HL-60 (cell line): ENCODE measurements around the gene INO80.

Experiments
- CTCF ChIP-seq: IDR thresholded peaks from one replicate; pipeline ENCODE4 v1.5.1; 2011; ENCODE audit warnings: low read length, control low read depth, inconsistent platforms; ENCODE audit not compliant: insufficient read depth
- GABPA ChIP-seq: IDR thresholded peaks from 2 replicates; pipeline ENCODE4 v1.6.1; 2012; ENCODE audit warnings: low read depth
- POLR2AphosphoS5 ChIP-seq: IDR thresholded peaks from 2 replicates; pipeline ENCODE4 v1.6.1; 2012; ENCODE audit warnings: low read depth
- REST ChIP-seq: IDR thresholded peaks from 2 replicates; pipeline ENCODE4 v1.6.1; 2012; ENCODE audit warnings: low read depth; ENCODE audit not compliant: insufficient replicate concordance

- no peak for TF ChIP-seq CTCF
- no peak for TF ChIP-seq POLR2AphosphoS5
- TF ChIP-seq GABPA: no peak
- TF ChIP-seq REST: no peak
These were observed 178.1 kb downstream of the INO80 start for GRCh38 chr15:40937762-40938535.
